GM18870 (cell line): ENCODE measurements around the gene KIRREL2.
"Not testable (repeated sequence)": the region's sequence is repeated elsewhere in the genome, so short reads cannot be mapped to it uniquely, and the experiment has no call there.

Experiments
- ATAC-seq: cut with Tn5 transposase; IDR thresholded peaks from one replicate; pipeline ENCODE4 v1.9.1; 2021; ENCODE audit warnings: moderate library complexity; ENCODE audit not compliant: unreplicated experiment

KIRREL2 gene

GRCh38 chr19:35856546-35857149 lies at the start of gene KIRREL2:
KIRREL2 (plus strand) TSS chr19:35856911; CDS start chr19:35857120, 209 bp downstream.
- no peak for ATAC-seq

DNA sequence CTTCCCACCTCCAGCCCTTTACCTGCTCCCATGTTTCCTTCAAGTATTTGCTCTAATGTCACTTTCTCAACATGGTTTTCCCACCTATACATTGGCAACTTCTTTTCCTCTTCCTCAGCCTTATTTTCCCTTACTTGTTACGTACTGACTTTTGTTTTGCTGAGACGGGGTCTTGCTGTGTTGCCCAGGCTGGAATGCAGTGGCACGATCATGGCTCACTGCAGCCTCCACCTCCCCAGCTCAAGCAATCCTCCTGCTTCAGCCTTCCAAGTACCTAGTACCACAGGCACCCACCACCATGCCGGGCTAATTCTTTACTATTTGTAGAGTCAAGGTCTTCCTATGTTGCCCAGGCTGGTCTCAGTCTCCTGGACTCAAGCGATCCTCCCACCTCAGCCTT lies 49.1 kb upstream of the KIRREL2 start:
- ATAC-seq = no peak

DNA sequence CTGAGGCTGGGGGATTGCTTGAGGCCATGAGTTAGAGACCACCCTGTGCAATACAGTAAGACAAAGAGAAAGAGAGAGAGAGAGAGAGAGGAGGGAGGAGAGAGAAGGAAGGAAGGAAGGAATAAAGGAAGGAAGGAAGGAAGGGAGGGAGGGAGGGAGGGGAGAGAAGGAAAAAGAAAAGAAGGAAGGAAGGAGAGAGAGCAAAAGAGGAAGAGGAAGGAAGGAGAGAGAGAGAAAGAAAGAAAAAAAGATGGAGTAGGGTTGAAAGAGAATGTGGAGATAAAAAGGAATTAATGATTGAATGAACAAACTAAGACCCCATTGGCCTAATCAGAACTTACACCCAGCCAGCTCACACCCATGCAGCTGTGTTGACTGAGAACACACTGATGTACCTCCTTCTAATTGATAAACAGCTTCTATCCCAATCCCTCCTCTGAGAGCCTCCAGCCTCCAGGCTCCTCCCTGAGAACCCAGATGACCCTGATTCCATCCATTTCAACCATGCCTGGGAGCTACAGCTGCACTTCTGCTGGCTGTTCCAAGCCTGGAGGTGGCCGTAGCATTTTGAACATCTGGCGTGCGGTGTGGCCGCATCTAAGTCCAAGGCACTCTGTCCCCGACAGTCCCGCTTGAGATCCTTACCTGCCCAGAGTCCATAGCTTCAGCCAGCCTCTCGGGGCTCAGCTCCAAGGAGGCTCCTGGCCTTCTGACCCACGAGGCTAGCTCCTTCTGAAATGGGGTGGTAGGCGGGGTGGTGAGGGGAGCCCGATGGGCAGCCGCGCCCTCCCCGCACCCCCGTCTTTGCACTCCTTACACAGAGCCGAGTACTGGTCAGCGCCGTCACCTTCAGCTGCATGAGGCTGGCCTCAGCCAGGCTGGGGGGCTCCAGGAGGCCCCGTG lies 45.1 kb upstream of the KIRREL2 start:
- ATAC-seq = no peak

GRCh38 chr19:35812220-35813042 lies 44.3 kb upstream of the KIRREL2 start, which contains the start of gene PRODH2:
PRODH2 (minus strand) TSS chr19:35812845; CDS start chr19:35812805, 40 bp downstream.
- no peak for ATAC-seq

DNA sequence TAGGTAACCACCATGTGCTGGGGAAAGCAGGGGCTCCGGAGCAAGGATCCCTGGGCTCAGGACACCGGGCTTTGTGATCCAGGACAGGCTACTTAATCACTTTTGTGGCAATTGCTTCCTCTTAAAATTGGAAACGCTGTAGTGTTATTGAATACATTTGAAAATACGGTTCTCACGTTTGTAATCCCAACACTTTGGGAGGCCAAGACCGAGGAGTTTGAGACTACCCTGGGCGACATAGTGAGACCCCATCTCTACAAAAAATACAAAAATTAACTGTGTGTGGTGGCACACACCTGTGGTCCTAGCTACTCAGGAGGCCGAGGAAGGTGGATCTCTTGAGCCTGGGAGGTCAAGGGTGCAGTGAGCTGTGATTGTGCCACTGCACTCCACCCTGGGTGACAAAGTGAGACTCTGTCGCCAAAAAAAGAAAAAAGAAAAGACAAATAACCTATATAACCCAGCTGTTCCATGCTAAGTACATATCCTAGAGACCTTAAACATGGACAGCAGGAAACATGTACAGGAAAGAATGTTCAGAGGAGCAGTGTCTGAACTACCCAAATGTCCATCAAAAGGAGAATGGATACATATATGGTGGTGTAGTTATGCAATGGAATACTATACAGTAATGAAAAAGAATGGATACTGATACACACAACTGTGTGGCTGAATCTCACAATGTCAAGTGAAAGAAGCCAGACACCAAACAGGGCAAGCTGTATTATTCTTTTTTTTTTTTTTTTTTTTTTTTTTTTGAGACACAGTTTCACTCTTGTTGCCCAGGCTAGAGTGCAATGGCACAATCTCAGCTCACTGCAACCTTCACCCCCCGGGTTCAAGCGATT lies 43.4 kb upstream of the KIRREL2 start:
- ATAC-seq = no peak

GRCh38 chr19:35816262-35816661 lies 40.4 kb upstream of the KIRREL2 start:
- ATAC-seq = no peak

DNA sequence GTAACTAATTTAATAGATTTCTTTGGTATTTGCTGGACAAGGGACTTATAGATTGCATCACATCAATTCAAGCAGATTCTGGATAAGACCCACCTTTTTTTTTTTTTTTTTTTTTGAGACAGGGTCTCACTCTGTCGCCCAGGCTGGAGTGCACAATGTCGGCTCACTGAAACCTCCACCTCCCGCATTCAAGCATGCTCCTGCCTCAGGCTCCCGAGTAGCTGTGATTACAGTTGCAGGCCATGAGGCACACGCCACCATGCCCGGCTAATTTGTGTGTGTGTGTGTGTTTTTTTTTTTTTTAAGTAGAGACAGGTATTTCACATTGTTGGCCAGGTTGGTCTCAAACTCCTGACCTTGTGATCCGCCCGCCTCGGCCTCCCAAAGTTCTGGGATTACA lies 39.9 kb upstream of the KIRREL2 start:
- no peak for ATAC-seq

GRCh38 chr19:35818445-35818844 lies 38.3 kb upstream of the KIRREL2 start:
- no peak for ATAC-seq

DNA sequence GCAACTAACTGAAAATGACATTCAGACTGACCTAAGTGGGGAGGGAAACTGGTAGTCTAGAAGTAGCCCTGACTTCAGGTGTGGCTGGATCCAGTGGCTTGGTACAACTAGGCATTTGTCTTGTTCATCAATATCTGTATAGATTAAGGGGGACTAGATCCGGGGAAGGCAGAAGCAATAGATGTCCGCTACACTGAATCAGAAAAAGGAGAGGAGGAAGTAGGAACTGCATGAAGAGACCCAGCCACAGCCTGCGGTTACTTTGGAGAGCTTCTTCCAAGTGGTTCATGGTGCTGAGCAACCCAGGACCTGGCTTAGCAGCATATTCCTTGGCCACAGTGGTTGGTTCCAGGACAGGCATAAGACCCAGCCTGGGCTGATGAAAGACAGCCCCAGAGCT lies 34.1 kb upstream of the KIRREL2 start:
- ATAC-seq = no peak

DNA sequence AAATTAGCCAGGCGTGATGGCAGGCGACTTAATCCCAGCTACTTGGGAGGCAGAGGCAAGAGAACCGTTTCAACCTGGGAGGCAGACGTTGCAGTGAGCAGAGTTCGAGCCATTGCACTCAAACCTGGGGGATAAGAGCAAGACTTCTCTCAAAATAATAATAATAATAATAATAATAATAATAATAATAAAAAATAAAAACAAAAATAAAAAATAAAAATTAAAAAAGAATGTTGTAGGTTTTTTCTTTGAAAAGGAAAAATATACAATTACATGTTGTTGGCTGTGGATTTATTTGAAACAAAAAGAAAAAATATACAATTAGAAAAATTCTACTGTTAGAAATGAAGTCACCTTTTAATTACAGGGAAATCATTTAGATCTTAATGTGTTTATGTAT lies 32.6 kb upstream of the KIRREL2 start:
- ATAC-seq = no peak

GRCh38 chr19:35828692-35829301 lies 27.9 kb upstream of the KIRREL2 start:
- no peak for ATAC-seq

DNA sequence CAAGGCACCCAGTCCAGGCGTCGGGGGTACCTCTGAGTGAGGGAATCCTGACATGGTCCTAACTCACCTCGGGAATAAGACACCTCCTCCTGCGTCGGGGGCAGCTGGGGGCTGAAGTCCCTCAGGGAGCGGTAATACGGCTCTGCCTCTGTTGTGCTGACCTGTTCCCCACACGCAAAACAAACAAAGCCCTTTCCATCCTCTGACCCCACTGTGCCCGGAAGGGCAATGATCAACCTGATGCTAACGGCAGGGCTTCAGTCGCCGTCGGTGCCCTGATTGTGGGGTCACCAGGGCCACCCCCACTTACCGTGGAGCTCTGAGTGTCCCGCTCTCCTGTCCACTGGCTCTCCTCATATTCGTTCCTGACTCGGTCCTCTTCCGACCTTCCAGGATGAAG lies 25.7 kb upstream of the KIRREL2 start:
- ATAC-seq = no peak

- ATAC-seq = no peak
These were observed 24.7 kb upstream of the KIRREL2 start for GRCh38 chr19:35832054-35832453.

- no peak for ATAC-seq
These were observed 22.7 kb upstream of the KIRREL2 start for GRCh38 chr19:35833972-35834371.

DNA sequence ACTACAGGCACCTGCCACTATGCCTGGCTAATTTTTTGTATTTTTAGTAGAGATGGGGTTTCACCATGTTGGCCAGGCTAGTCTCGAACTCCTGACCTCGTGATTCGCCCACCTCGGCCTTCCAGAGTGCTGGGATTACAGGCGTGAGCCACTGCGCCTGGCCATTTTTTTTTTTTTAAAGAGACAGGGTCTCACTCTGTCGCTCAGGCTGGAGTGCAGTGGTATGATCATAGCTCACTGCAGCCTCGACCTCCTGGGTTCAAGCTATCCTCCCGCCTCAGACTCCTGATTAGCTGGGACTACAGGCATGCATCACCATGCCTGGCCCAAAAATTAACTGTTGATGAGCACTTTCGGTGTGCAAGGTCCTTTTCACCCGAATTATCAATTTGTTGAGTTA lies 20.6 kb upstream of the KIRREL2 start:
- not testable (repeated sequence) for ATAC-seq

DNA sequence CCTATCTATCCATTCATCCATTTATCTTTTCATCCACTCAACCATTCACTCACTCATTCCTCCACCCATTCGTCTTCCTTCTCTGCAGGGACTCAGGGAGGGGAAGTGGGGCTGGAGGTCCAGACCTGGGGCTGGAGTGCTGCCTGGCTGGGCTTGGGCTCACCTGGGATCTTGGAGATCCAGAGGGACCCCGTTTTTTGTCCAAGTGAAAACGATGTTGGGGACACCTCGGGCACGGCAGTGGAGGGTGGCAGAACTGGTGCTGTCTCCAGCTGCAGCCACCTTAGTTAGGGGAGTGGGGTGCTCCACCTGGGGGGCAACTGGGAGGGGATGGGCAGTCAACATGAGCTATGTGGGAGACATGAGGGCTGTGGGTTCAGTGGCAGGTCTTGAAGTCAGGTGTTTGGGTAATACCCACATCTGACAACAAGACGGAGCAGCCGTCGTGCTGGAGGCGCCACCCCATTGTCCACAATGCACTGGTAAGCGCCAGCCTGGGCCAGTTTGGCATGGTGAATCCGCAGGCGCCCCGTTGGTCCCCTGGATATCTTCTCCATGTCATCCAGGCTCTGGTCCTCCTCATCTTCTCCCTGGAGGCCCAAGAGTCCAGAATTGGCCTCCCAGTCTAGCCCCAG lies 14.6 kb upstream of the KIRREL2 start:
- ATAC-seq = no peak

DNA sequence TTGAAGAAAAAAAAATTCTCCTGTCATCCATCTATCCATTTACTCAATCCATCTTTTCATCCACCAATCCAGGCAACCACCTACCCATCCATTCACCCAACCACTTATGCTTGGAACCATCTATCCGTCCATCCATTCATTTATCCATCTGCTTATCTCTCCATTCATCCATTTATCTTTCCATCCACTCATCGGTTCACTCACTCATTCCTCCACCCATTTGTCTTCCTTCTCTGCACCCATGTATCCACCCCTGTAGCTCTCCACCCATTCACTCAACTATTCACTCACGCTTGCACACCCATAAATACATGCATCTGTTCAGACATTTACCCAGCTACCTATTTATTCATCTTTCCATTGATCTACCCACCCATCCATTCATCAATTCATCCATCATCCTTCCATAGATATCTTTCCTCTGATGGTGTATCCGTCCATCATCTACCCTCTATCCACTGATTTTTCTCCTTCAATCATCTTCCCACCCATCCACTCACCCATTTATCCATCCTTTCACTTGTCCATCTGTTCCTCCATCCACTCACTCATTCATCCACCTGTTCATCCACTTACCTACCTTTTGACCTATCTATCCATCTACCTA lies 13.9 kb upstream of the KIRREL2 start:
- no peak for ATAC-seq

DNA sequence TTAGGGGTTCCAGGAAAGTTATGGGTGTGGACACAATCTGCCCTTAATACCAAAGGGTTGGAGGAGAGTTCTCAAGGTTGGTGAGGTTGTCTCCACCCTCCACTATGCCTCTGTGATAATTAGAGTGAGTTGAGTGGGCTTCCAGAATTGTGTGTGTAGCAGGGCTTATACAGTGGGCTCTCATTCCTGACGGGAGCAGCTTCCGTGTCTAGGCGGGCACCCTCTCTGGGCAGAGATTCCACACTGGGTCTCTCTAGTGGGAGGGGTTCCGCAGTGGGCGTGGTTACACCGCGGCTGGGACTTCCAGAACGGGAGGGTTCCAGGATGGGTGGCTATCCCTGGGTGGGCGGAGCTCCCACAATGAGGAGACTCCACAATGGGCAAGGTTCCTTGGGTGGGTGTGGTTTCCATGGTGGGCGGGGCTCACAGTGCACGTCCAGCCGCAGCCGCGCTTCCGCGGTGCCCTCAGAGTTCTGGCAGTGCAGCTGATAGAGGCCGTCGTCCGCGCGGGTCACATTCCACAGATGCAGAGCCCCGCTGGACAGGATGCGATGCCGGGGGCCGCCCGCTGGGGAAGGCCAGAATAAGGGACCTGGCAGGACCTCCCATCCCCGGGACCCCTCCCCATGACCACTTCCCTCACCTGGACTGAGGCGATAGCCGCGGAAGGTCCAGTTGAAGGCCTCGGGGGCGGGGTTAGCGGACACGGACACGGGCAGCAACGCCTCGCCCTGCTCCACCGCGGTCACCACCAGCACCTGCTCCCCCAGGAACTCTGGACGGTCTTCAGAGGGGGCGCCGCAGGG lies 12.8 kb upstream of the KIRREL2 start:
- no peak for ATAC-seq
